ENCODE data around the gene SLC38A11.

The SLC38A11 gene

DNA sequence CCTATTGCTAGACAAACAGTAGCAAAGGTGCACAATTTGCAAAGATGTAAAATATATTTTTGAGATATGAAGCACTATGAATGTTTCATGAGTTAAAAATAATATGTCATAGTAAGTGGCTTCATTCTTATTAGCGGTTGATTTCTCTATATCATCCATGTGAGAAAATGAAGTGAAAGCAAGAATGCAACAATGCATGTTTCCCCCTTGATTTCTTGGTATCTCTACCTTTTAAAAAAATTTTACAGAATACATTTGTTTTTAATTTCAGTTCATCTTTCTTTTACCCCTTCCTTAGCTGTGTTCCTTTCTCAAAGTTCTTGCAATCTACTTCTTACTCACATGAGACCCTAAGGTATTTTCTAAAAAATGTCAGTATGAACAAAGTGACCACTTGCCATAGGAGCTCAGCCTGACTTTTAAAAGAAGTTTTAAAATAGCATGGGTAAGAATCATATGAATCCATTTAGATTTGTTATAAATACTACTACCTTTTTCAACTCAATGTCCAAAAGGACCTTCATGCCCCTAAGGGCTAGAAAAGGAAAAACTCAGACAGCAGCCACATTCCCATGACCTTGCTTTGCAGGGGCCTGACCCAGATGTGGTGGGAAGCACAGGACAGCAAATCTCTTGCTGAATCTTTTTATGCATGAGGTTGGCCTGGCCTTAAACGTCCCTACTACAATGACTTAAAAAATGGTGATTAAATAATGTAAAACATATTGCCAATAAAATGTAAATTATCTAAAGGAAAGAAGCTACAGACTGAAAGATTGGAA is 14.8 kb upstream of the SLC38A11 start:
- DNase-seq (ENCODE audit: low read depth): no peak

DNA sequence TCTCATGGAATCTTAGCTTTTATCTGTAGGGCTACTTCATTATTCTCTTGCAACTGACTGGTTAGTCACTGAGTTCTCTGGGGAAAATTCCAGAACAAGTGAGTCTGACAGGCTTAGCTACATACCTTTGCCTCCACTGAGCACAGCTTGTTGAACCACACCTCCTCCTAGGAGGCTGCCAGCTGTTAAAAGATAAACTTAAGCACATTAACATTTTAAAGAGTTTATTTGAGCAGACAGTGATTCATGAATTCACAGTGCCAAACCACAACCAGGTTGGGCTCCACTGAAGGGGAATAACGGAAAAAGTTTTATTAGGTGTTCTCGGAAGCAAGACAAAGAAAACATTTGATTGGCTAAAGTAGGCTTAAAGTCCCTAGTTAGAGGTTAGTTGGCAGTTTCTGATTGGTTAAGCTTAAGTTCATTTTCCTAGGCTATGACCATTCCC is 12.5 kb upstream of the SLC38A11 start:
- no peak for DNase-seq (ENCODE audit: low read depth)

DNA sequence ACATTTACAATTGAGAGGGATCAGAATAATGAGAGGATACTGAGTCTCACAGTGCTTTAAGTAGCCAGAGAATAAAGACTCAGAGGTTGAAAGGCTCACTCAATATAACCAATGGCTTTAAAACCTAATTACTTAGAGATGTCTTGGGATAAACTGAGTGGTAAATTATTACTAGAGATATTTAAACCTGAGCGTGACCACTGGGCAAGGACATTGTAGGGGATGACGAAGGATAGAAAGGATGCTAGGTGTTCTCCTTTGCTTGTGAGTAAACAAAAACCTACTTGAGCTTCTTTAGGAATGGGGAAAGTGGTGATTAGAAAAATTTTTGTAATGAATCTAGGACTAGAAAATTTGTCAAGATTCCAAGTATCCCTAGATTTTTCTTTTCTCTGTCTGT is 12.0 kb upstream of the SLC38A11 start:
- no peak for DNase-seq (ENCODE audit: low read depth)

DNA sequence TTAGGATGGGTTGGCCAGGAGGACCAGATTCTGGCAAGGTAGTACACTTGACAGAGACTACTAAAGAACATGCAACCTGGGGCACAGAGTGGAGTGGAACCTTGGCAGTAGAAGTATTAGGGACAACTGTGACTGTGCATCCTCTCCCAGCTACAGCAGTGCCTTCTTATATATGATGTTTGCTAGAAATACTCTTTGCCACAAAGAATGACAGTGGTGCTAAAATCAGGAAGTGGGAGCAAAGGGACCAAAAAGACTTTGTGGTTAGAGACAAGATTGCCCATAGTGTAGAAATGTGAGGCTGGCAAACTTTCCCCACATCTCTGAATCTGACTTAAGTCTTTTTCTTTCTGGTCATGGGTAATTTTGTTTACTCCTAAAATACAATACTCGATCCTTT is 9.4 kb upstream of the SLC38A11 start:
- DNase-seq (ENCODE audit: low read depth): no peak

DNA sequence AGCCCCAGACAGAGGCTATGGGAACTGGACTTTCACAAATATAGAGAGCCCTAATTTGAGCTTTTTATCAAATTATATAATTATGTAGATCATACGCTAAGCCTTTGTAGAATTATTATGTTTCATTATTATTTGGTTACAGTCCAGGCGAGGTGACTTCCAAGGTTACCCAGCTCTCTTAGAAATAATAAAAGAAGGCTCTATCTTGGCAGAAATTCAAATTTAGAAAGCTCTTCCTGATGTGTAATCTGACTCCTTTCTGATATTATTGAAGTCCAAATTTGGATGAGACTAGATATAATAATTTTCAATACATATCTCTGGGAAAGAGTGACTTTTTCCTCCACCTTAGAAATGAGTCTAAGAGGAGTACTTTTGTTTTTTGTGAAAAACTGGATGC is 4.8 kb upstream of the SLC38A11 start:
- DNase-seq (ENCODE audit: low read depth): no peak

DNA sequence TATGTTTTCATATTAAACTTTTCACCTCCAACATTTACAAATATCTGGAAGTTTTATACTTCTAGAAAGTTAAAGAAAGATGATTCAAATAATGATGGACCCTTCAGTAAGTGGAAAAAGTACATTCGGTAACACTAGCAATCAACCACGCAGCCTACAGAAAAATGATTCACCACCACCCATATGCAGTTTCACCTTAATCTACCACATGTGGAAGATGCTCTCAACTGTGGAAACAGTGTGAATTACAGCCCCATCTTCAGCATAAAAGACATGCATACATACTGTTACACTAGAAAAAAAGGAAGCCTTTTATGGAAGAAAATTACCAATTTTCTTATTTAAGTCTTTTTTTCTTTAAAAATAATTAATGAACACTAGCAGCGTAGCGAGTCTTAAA is 1.1 kb downstream of the SLC38A11 start:
- no peak for DNase-seq (ENCODE audit: low read depth)

DNA sequence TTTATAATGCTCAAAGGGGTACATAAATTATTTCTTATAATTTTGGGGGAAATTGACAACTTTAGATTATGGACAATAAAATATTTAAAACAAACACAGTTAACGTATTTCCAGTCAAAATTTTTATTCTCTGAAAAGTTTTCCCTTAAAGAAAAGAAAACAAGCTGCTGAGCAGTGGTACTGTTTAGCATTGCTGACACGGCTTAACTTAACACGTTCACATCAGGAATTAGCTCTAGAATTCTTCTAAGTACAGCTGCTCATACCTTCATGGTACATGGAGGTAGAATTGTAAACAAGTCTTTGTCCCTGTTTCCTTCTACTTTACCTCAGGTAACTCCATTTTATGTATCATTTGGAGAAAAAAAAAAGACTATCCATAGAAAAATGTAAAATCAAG is 2.0 kb downstream of the SLC38A11 start:
- DNase-seq (ENCODE audit: low read depth): no peak

DNA sequence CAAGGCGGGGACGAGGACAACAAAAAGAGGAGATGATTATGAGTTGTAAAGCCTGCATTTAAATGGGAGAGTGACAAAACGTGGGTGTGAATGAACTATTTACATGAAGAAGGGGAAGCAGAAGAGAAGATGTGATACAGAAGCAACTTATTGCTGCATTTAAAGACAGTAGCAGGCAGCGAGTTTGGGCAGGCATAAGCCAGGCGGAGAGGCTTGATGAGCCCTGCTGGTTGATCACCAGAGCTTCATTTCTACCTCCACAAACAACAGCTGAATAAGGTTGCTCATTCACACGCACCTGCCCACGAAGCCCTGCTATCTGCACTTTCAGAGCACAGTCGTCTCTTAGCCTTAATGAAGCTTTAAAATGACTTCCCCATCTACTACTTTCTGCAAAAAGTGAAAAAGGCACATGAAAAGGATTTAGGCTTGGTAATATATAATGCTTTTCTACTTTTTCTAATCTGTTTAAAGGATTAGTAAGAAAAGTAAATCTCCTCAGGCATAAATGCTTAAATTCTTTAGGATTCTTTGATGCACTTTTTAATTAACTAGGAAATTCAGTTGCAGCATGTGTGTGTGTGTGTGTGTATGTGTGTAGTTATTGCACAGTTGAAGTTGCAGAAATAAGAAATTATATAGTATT is 3.1 kb downstream of the SLC38A11 start:
- no peak for DNase-seq (ENCODE audit: low read depth)

DNA sequence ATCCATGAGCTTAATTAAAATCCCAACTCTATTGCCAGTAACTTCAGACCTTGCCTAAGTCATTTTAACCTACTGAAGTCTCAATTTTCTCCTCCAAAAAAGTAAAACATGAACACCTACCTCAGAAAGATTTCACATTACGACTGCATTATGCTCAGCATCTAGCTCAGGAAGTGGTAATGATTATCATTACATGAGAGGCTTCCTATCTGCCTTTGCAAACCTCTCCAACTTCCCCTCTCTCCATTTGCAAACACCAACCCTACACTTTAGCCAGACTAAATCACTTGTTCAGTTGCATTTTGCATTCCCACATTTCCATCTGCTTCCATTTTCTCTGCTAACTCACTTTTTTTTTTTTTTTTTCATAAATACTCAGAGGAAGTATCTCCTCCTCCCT is 6.8 kb downstream of the SLC38A11 start:
- no peak for DNase-seq (ENCODE audit: low read depth)

DNA sequence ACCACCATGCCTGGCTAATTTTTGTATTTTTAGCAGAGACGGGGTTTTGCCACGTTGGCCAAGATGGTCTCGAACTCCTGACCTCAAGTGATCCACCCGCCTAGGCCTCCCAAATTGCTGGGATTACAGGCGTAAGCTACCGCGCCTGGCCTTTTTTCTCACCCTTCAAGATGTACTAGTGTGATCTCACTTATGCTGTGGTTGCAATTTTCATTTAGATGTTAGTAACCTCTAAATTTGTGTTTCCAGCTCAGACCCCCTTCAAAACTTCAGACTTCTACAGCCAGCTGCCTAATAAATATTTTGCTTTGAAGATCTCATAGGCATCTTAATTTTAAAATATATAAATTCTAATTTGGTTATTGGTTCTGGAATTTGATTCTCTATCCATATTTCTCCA is 8.0 kb downstream of the SLC38A11 start:
- no peak for DNase-seq (ENCODE audit: low read depth)

DNA sequence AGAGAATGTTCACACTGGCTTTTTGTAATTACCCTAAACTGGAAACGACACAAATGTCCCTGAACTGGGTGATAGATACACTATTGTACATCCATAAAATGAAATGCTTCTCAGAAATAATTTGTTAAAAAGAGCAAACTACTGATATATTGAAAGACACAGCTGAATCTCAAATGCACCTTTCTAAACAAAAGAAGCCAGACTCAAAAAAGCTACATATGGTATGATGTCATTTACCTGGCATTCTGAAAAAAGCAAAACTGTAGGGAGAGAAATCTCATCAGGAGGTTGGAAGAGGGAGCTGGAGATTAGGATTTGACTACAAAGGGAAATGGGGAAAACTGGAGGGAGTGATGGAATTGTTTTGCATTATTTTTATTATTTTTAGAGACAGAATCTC is 12.0 kb downstream of the SLC38A11 start:
- no peak for DNase-seq (ENCODE audit: low read depth)

DNA sequence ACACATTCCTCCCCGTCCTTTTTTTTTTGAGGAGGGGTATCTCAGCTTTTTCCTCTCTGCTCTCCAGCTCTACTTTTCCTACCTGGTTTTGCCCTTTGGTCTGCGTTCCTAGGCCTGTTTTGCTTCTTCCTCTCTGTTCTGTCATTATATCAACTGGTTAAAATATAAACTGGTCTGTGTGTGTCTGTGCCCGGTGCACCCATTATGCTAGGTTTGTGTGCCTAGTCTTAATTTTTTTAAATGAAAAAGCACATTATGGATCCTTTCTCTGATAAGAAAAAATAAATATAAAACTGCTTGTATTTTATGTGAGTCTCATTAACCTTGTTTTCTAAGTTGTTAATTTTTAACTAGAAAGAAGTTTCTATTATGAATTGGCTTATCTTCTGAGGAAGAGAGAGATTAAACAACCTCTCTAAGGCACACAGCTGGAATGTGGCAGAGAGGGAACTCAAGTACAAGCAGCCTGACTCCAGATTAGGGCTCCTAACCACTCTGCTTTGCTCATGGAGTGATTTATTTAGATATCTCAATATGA is 17.4 kb downstream of the SLC38A11 start:
- no peak for DNase-seq (ENCODE audit: low read depth)

DNA sequence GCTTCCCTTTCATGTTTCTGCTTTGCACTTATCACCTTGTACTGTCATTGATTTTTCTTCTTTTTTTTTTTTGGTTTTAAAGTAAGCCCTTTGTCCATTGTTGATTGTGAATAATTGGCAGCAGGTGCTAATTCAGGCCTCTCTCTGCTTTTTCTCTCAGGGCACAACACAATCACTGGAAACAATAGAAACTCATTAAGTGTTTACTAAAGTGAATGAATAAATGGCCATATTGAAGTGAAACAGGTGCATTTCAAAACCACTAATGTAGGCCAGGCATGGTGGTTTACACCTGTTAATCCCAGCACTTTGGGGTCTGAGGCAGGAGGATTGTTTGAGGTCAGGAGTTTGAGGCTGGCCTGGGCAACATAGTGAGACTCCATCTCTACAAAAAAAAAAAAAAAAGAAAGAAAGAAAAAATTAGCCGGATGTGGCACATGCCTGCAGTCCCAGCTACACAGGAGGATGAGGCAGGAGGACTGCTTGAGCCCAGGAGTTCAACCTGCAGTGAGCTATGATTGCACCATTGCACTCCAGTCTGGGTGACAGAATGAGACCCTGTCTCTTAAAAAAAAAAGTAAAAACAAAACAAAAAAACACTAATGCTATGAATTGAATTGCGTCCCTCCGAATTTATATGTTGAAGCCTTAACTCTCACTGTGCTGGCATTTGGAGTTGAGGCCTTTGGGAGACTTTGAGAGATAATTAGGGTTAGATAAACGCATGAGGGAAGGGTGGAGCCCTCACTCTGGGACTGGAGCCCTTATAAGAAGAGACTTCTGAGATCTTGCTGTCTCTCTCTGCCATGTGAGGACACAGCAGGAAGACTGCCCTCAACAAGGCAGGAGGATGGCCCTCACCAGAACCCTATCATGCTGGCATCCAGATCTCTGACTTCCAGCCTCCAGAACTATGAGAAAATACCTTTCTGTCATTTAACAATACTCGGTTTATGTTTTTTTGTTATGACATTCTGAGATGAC is 19.9 kb downstream of the SLC38A11 start:
- DNase-seq (ENCODE audit: low read depth): no peak

DNA sequence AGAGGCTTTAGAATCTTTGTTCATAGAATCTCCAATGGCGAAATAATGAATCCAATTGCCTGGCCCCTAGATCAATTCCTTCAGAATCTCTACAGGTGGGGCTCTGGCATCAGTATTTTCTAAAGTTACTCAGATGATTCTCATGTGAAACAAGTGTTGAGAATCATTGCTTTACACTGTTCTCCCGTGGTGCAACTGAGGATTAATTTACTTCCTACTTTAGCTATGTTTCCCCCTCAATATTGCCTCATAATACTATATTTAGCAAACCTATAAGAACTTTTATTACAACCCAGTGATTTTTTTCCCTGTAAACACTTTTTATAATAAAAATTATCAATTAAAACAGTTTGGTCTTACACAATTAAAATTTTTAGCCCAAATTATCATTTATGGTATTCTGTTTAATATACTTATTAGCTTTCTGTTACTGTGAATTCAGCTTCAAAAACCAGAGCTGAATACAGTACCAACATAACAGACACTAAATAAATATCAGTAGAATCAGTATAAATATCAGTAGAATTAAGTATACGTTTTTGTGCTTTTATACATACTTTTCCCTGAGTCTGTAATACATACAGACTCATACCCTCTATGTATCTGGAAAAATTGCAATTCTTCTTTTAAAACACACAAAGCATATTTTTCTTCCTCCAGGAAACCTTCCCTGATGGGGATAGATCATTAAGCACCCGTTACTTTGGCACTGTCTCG is 20.8 kb downstream of the SLC38A11 start:
- no peak for DNase-seq (ENCODE audit: low read depth)

DNA sequence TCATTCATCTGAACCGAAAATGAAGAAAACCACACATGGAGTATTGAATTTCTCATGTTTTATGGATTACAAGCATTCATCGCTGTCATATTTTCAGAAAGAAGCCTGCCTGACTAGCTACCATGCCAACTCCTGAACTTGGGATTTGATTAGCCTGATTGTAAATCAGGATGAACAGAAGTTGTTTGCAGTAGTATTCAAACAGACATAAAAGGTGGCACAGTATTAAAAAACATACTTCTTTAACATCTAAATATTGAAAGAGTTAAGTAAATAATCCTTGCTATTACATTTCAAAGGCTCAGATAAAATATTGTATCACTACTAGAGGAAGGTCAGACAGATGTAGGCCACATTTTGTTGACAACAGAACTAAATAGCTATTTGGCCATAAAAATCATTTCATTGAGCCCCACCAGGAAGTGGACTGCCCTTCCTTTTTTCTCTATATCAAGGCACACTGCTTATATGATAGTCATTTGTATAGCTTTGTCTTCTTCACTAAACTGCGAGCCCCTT is 21.6 kb downstream of the SLC38A11 start:
- DNase-seq (ENCODE audit: low read depth): no peak

DNA sequence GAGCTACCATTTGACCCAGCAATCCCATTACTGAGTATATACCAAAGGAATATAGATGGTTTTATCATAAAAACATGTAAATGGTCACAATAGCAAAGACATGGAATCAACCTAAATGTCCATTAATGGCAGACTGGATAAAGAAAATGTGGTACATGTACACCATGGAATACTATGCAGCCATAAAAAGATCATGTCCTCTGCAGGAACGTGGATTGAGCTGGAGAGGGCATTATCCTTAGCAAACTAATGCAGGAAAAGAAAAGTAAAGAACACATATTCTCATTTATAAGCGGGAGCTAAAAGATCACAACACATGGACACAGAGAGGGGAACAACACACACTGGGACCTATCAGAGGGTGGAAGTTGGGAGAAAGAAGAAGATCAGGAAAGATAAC is 22.9 kb downstream of the SLC38A11 start:
- DNase-seq (ENCODE audit: low read depth): no peak

DNA sequence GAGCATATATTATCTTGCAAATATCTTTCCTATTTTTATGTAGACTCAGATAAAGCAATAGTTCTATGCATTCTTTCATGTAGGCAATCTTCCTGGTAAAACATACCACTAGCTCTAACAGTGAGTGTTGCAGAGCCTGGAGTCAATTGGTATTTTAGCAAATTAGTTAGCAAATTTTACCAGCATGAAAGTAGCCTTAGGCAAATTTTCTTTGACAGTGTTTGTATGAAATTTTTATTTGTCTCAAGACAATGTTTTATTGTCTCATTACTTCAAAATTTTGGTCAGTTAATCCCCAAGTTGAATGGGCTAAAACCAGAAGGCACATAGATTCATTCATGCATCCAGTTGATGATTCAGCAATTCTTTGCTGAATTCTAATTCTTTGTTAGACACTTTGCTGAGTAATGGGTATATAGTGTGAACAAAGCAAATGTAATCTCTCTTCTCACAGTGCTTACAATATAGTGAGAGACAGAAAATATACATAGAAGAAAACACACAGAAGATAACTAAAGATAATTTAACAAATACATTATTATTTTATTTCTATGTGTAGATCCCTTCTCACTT is 27.1 kb downstream of the SLC38A11 start:
- no peak for DNase-seq (ENCODE audit: low read depth)

DNA sequence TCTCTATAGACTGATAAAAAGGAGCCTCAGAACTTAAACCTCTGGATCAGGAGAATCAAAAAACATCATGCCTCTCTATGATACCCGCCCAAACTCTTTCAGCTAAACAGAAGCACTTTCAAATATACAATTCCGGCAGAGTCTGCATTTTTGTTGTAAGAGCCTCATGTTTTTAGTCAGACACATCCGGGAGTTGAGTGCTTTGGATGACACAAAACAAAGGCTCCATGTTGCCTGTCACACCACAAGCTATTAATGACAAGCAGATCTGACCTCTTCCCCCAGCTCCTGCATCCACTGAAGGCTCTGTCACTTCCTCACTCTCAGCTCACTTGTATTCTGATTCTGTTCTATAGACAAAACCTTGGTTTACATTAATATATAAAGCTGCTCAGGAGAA is 33.2 kb downstream of the SLC38A11 start:
- no peak for DNase-seq (ENCODE audit: low read depth)

DNA sequence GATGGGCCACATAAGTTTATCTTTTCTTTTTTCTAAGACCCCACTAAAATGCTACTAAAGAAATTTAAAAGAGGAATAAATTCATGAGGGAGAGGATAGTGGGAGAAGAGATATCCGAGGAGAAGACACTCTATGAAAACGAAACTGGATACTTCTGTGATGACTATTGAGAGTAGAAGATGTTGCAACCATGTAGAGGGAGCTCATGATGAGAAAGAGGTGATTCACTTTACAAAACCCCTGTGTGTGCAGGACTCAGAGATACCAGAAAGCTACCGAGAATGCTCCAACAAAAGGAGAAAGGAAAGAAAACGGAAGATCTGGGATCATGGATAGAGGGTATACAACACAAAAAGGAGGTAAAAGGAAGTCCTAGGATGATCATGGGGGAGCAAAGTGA is 34.9 kb downstream of the SLC38A11 start:
- DNase-seq (ENCODE audit: low read depth): no peak

DNA sequence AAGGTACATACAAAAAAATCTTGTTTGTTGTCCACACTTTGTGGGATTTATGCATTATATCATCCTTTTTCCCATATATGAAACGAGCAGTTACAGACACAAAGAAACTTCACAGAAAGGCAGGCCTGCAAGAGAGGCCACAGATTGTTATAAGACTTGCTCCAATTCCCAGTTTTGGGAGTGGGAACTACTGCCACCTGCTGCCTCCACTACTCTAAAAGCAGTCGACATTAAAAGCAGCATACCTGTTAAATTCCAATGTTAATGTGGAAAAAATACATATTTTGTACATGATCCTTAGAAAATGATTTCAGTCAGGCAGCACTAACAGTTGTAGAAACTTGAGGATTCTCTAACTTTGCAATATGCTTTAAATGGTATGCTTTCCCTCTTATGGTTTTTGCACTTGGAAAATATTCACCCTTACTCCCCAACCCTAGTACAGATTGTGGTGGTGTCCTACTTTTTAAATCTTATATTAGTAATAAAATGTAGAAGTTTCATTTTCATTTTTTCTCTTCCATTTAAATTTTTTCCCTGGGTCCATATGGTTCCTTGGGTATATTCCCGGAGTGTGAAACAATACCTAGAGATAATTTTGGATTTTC is 37.9 kb downstream of the SLC38A11 start:
- DNase-seq (ENCODE audit: low read depth): no peak

DNA sequence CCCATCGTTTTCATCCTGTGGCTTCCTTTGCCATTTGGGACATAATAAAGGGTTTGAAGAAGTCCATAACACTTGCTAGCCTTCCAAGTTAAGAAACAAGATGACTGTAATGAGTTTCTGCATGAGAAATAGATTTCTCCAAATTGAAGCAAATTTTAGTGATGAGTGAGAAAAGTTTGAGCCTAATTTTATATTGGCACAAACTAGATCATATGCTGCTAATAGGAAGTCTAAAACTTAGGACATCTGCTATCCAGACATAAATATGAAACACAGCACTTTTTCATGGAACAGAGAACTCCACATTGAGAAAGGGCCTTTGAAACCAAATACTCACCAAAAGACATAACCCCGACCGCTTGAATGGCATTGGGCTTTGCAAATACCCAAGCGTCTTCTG is 39.8 kb downstream of the SLC38A11 start:
- no peak for DNase-seq (ENCODE audit: low read depth)

Data from activated T-cell treated with anti-CD3 and anti-CD28 coated beads for 48 hours (primary cell).